PC-3 (cell line): ENCODE results near the gene TRPM2.

Experiments used
- EZH2phosphoT487 ChIP-seq: fragments of 300-600 bp; sonication (generic); IDR thresholded peaks from 2 replicates; pipeline ENCODE4 v1.6.1; 2018; ENCODE audit warnings: mild to moderate bottlenecking, antibody characterized with exemption, low read length, borderline replicate concordance
- TF ChIP-seq, protein P1 (sequence below): fragments of 300-600 bp; sonication (generic); conservative IDR thresholded peaks from 2 replicates; pipeline ENCODE4 v1.5.1; 2017; ENCODE audit warnings: antibody characterized with exemption, low read depth, mild to moderate bottlenecking, low read length

DNA sequence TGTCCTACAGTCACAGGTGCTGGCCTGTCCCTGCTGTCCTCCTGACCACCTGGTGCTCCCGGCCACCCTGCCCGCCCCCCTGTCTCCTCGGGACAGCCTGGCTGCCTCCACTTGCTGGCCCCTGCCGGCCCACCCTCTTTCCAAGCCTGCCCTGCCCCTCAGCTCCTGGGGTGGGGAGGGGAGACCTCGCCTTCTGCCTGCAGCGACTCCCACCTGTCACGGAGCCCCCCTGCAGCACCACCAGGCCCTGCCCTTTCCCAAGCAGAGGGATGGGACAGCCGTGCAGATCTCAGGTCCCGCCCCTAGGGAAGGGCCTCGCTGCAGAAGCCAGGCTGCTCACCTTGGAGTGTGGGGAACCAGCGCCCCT, 109.4 kb downstream of the TRPM2 start:
- TF ChIP-seq, protein P1, sequence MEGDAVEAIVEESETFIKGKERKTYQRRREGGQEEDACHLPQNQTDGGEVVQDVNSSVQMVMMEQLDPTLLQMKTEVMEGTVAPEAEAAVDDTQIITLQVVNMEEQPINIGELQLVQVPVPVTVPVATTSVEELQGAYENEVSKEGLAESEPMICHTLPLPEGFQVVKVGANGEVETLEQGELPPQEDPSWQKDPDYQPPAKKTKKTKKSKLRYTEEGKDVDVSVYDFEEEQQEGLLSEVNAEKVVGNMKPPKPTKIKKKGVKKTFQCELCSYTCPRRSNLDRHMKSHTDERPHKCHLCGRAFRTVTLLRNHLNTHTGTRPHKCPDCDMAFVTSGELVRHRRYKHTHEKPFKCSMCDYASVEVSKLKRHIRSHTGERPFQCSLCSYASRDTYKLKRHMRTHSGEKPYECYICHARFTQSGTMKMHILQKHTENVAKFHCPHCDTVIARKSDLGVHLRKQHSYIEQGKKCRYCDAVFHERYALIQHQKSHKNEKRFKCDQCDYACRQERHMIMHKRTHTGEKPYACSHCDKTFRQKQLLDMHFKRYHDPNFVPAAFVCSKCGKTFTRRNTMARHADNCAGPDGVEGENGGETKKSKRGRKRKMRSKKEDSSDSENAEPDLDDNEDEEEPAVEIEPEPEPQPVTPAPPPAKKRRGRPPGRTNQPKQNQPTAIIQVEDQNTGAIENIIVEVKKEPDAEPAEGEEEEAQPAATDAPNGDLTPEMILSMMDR: no peak
- TF ChIP-seq EZH2phosphoT487: no peak
